NCI-H345 (cell line): ENCODE measurements around the gene RAD9B.
"Not testable (repeated sequence)": the region's sequence is repeated elsewhere in the genome, so short reads cannot be mapped to it uniquely, and the experiment has no call there.

Experiments
- DNase-seq: peaks from one replicate; lab custom pipeline; 2025; lab: John Stamatoyannopoulos, UW

Gene RAD9B

GRCh38 chr12:110501752-110502738 is at the start of gene RAD9B, which contains the start of gene VPS29:
Gene RAD9B, plus strand, starts transcription at chr12:110502331. Its CDS starts 7 bp downstream, at chr12:110502338.
Gene VPS29, minus strand, starts transcription at chr12:110502111. Its CDS starts 60 bp downstream, at chr12:110502051.
- peak; percentile 97 for DNase-seq

GRCh38 chr12:110453569-110454296 is 48.4 kb upstream of the RAD9B start:
- DNase-seq, result no peak

GRCh38 chr12:110458756-110459155 is 43.4 kb upstream of the RAD9B start:
- no peak for DNase-seq

DNA sequence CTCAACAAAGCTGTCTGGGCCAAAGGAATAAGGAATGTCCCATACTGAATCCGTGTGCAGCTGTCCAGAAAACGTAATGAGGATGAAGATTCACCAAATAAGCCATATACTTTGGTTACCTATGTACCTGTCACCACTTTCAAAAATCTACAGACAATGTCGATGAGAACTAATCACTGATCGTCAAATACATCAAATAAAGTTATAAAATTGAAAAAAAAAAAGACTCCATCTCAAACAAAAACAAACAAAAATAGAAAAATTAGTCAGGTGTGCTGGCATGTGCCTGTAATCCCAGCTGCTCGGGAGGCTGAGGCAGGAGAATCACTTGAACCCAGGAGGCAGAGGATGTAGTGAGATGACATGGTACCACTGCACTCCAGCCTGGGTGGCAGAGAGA is 40.9 kb upstream of the RAD9B start:
- not testable (repeated sequence) for DNase-seq

GRCh38 chr12:110465024-110465423 is 37.1 kb upstream of the RAD9B start:
- DNase-seq, result no peak

DNA sequence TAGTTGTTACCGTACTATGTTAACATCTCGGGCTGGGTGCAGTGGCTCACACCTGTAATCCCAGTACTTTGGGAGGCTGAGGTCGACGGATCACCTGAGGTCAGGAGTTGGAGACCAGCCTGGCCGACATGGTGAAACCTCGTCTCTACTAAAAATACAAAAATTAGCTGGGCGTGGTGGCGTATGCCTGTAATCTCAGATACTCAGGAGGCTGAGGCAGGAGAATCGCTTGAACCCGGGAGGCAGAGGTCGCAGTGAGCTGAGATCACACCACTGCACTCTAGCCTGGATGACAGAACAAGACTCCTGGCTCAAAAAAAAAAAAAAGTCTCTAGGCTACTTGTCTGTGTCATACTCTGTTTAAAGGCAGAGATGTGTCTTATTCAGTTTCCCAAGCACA is 36.4 kb upstream of the RAD9B start:
- not testable (repeated sequence) for DNase-seq

GRCh38 chr12:110466791-110467190 is 35.3 kb upstream of the RAD9B start:
- no peak for DNase-seq

- no peak for DNase-seq
These were observed 34.3 kb upstream of the RAD9B start for GRCh38 chr12:110467847-110468213.

DNA sequence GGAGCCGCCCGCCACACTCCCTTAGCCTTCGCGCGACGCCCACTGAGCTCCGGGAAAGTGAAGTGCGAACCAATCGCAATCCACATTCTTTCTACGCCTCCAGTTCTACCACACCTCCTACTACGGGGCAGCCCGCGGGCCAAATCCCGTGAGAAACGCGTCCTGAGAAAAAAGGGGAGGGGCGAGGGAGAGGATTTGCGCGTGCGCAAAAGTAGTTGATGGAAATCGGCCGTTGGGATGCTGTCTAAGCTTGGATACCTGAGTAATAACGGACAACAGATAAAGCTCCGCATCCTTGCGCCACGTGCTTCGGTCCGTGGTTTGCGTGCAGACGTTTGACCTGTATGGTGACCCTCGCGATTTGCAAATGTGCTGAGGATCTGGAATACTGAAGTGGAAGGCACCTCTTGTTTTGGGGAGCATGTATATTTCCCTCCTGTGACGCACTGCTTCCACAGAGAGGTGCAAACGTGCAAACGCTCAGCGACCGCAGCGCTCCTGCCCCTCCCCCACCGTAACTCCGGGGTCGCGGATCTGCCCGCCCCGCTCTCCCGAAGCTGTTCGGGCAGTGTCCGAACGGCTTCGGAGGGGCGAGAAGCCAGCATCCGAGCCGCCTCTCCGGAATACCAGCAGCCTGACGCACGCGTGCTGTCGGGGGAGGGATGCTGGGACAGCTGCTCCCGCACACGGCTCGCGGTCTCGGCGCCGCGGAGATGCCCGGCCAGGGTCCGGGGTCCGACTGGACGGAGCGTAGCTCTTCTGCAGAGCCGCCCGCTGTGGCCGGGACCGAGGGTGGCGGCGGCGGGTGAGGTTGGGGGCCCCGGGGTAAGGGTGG is 33.7 kb upstream of the RAD9B start, which contains the start of the genes FAM216A and GPN3:
Gene FAM216A, plus strand, starts transcription at position 632 of the 835 bp plus-strand sequence. Its CDS starts 31 bp downstream, at position 663.
Gene GPN3, minus strand, starts transcription at position 44 of the 835 bp plus-strand sequence. CDS start 54 bp downstream, outside the sequence.
- peak; percentile 98 for DNase-seq

GRCh38 chr12:110475426-110475825 is 26.7 kb upstream of the RAD9B start:
- no peak for DNase-seq

GRCh38 chr12:110498984-110499706 is 3.0 kb upstream of the RAD9B start:
- no peak for DNase-seq

GRCh38 chr12:110501399-110501751 is 756 bp upstream of the RAD9B start:
- peak; percentile 37 for DNase-seq

DNA sequence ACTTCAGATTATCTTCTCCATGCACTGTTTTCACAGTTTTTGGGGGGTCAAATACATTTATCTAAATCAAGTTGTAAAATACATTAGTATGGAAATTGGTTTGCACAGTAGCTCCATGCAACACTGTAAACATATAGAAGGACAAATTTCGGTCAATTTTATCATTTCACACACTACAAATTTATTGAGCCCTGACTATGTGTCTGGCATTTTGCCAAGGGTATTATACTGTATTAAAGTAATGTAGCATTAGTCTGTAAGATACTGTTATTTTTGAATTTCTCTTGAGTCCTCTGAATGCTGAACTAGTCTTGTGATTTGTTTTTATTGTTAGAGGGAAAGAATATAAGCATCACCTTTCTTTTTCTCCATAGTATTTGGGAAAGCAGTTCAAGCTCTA is 1.3 kb downstream of the RAD9B start:
- DNase-seq, result no peak

GRCh38 chr12:110505332-110505731 is 3.2 kb downstream of the RAD9B start:
- DNase-seq, result no peak

DNA sequence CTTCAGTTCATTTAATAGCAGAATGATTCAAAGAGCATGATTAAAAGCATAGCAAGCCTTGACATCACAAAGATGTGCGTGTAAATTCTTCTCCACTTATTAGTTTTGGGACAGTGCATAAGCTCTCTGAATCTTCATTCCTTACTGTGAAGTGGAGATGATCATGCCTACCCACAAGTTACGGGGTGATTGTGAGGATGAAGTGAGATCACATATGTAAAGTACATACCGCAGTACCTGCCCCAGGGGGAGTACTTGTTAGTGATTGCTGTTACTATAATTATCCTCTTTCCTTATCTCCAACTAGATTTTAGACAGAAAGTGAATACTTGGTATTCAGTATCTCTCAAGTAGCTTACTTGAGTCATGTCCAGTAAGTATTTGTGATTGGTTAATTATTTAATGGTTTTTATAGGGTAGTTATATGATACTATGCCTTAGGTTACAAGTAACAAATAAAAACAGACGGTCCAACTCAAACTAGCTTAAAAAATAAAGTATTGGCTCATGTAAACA is 6.0 kb downstream of the RAD9B start:
- DNase-seq, result no peak

- no peak for DNase-seq
These were observed 11.7 kb downstream of the RAD9B start for GRCh38 chr12:110513842-110514241.

GRCh38 chr12:110514363-110514762 is 12.2 kb downstream of the RAD9B start:
- DNase-seq, result no peak

- DNase-seq, result no peak
These were observed 14.9 kb downstream of the RAD9B start for GRCh38 chr12:110516995-110517394.

GRCh38 chr12:110518014-110518413 is 15.9 kb downstream of the RAD9B start:
- not testable (repeated sequence) for DNase-seq

DNA sequence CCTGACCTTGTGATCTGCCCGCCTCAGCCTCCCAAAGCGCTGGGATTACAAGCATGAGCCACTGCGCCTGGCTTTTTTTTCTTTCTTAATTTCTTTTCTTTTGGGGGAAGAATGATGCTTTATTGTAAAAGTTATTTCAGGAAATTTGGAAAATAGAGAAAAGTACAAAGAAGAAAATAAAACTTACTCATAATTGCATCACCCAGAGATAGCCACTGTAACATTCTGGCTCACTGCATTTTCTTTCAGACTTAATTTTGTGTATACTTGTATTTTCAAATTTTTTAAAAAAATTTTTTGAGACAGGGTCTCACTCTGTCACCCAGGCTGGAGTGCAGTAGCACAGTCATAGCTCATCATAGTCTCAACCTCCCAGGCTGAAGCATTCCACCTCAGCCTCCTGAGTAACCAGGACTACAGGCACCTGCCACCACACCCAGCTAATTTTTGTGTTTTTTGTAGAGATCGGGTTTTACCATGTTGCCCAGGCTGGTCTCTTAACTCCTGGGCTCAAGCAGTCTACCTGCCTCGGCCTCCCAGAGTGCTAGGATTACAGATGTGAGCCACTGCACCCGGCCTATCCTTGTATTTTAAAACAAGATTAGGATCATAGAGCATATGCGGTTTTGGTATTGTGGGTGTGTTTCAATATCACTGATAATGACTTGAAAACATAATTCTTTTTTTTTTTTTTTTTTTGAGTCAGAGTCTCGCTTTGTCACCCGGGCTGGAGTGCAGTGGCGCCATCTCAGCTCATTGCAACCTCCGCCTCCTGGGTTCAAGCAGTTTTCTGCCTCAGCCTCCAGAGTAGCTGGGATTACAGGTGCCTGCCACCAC is 19.0 kb downstream of the RAD9B start:
- not testable (repeated sequence) for DNase-seq
